Tibial nerve (tissue), 4 donors: ENCODE data around the gene WDR45B.

Experiments used
- EP300 ChIP-seq, 2 donors: sonication (generic); formaldehyde crosslinking; IDR thresholded peaks; one replicate each; pipeline ENCODE4 v1.6.1; 2017; ENCODE audit warnings: antibody characterized with exemption in 2 of 2, mild to moderate bottlenecking in 1 of 2
- POLR2A ChIP-seq, 2 donors: fragments of 450-650 bp; IDR thresholded peaks; one replicate each; pipeline ENCODE4 v1.6.1; 2017; ENCODE audit warnings: antibody characterized with exemption in 2 of 2, mild to moderate bottlenecking in 2 of 2, moderate library complexity in 2 of 2
- TF ChIP-seq, protein P1 (sequence below), 5 experiments: fragments of 200-600 bp in 3 of 5; fragments of 450-650 bp in 2 of 5; sonication (generic) in 3 of 5; IDR thresholded peaks; one replicate each; pipeline ENCODE4 v1.5.1; 2016 to 2019; ENCODE audit warnings: antibody characterized with exemption in 5 of 5, mild to moderate bottlenecking in 3 of 5, moderate library complexity in 2 of 5

DNA sequence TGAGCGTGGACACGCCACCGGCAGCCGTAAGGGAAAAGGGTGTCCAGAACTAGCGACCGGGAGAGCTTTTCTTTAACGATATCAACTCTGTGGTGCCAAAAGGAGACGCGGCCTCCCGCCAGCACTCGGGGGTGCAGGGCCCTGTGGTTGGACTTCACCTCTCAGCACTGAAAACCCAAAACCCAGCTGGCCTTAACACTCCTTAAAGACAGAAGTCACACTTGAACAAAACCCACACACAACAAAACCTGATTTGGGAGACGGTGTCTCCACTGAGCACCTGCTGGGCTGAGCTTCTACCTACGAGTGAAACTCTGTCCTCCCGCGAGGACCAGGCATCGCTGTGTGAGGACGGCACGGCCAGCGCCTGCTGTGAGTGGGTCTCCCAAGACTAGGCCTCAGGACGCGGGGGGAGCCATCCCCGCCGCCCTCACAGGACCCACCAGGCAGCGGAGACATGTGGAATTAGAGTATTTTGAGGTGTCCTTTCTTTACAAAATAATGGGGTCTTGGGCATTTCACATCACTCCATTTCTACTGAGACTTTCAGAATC is 46.7 kb downstream of the WDR45B start:
- no peak for TF ChIP-seq POLR2A (IDR thresholded peaks at IDR 0.05)
- TF ChIP-seq, protein P1, sequence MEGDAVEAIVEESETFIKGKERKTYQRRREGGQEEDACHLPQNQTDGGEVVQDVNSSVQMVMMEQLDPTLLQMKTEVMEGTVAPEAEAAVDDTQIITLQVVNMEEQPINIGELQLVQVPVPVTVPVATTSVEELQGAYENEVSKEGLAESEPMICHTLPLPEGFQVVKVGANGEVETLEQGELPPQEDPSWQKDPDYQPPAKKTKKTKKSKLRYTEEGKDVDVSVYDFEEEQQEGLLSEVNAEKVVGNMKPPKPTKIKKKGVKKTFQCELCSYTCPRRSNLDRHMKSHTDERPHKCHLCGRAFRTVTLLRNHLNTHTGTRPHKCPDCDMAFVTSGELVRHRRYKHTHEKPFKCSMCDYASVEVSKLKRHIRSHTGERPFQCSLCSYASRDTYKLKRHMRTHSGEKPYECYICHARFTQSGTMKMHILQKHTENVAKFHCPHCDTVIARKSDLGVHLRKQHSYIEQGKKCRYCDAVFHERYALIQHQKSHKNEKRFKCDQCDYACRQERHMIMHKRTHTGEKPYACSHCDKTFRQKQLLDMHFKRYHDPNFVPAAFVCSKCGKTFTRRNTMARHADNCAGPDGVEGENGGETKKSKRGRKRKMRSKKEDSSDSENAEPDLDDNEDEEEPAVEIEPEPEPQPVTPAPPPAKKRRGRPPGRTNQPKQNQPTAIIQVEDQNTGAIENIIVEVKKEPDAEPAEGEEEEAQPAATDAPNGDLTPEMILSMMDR (IDR thresholded peaks at IDR 0.05) = no peak
- no peak for TF ChIP-seq EP300 (IDR thresholded peaks at IDR 0.05)
